Effector memory CD8-positive, alpha-beta T cell (primary cell): ENCODE measurements around the gene MCCD1.
"Not testable (repeated sequence)": the region's sequence is repeated elsewhere in the genome, so short reads cannot be mapped to it uniquely, and the experiment has no call there.

Experiments used
- ATAC-seq: fragments of 150-1000 bp; cut with Tn5 transposase; replicated peaks from 2 replicates; pipeline ENCODE4 v1.10.0; 2021; ENCODE audit warnings: mild to moderate bottlenecking, moderate library complexity
- DNase-seq, 3 experiments: peaks; one replicate each; pipeline ENCODE4 v3.0.0; 2021
- H3K27ac Mint-ChIP-seq, 2 donors: one replicate each; pipeline ENCODE4 v1.8.0; 2022; ENCODE audit warnings: mild to moderate bottlenecking in 2 of 2, mixed read lengths in 2 of 2, moderate library complexity in 2 of 2
- H3K27me3 Mint-ChIP-seq, 2 donors: one replicate each; pipeline ENCODE4 v1.8.0; 2022; ENCODE audit warnings: mixed read lengths in 2 of 2
- H3K36me3 Mint-ChIP-seq: one replicate; pipeline ENCODE4 v1.8.0; 2022; ENCODE audit warnings: mild to moderate bottlenecking, moderate library complexity, mixed read lengths; ENCODE audit not compliant: insufficient read depth
- H3K4me1 Mint-ChIP-seq, 2 donors: one replicate each; pipeline ENCODE4 v1.8.0; 2022; ENCODE audit warnings: low read depth in 2 of 2, mixed read lengths in 2 of 2
- H3K4me3 Mint-ChIP-seq, 2 donors: one replicate each; pipeline ENCODE4 v1.8.0; 2022; ENCODE audit warnings: mild to moderate bottlenecking in 2 of 2, mixed read lengths in 2 of 2, moderate library complexity in 2 of 2
- H3K9me3 Mint-ChIP-seq, 2 donors: one replicate each; pipeline ENCODE4 v1.8.0; 2022; ENCODE audit warnings: mixed read lengths in 2 of 2

Gene MCCD1

DNA sequence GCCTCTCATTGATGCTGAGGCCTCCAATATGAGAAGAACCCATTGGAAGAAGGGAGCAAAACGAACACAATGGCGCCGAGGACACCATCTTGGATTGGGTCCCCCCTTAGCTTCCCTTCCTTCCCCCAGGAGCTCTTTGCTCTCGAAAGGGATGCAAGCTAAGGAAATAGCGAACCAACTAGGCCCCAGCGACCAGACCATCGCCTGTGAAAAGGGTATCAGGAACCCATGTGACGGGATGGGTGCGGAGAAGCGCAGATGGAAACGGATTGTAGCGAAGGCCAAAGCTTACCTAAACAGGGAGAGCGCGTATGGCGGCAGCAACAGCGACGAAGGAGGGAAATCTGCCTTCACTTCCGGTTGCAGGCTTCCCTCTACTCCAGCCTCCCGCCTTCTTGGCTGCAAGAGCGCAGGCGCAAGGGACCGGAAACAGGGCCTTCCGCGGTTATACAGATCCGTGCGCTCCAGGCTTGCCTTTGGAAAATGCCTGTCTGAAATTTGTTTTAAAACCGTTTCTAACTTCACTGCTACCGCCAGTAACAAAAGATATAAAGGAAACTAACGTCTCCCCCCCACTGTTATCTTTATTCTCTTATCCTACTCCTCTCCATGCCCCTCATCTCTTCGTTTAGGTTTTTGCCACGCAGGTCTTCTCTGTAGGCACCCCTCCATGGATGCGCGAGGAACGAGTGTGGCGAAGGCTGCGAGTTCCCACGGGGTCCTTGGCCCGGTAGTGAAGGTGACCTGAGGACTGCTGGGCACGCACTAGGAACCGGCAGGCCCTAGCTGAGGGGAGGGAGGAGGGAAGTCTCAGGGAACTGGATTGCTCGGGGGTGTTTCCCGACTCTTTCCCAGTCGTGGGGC lies 13.1 kb downstream of the MCCD1 start, which contains the start of gene DDX39B:
DDX39B (minus strand) TSS at position 346 of the 864 bp plus-strand sequence. CDS start 1,471 bp downstream, outside the sequence.
- H3K9me3 Mint-ChIP-seq = no peaks in the 10 kb centered on the region
- peak within 1 kb of the TSS; percentile 94 to 98 for H3K4me3 Mint-ChIP-seq
- peaks cover 59% of the 10 kb centered on the region for H3K36me3 Mint-ChIP-seq
- DNase-seq = peak; percentile 86 to 90 (median 88)
- peaks cover 39 to 41% of the 10 kb centered on the region in 2 donors for H3K4me1 Mint-ChIP-seq
- H3K27ac Mint-ChIP-seq = peak within 1 kb of the TSS; percentile 99
- H3K27me3 Mint-ChIP-seq = no peaks in the 10 kb centered on the region
- peak; percentile 73 for ATAC-seq

DNA sequence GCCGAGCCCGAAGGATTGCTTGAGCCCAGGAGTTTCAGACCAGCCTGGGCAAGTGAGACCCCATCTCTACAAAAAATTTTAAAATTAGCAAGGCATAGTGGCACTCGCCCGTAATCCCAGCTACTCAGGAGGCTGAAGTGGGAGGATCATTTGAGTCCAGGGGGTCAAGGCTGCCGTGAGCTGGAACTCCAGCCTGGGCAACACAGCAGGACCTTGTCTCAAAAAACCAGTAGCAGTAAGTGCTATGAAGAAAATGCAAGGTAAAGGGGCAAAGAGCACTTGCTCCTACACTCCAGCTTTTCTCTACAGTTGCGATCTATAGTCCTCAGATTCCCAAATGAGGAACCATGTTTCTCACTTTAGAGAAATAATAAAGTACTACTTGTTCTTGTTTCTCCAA lies 14.9 kb downstream of the MCCD1 start:
- peaks cover 41 to 44% of the 10 kb centered on the region in 2 donors for H3K4me1 Mint-ChIP-seq
- no peaks in the 10 kb centered on the region for H3K9me3 Mint-ChIP-seq
- H3K27me3 Mint-ChIP-seq = no peaks in the 10 kb centered on the region
- H3K36me3 Mint-ChIP-seq = peaks cover 41% of the 10 kb centered on the region
- no peak for ATAC-seq
- no peak for DNase-seq
- no peak overlapping the region for H3K27ac Mint-ChIP-seq
- H3K4me3 Mint-ChIP-seq = no peak overlapping the region

DNA sequence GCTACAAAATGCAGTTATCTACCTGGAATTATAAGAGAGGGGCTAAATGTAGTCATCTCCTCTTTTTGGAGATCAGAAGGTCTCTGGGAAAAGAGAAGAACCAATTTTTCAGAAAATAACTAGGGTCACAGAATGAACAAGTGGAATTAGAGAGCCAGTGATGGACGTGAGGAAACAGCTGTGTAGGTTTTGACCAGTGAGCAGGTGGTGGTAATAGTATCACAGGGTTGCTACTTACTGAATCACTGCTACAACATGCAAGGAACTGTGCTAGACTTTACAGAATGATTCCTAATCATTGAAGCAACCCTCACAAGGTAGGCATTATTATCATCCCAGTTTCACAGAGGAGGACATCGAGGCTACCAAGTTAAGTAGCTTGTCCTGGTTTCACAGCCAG lies 15.9 kb downstream of the MCCD1 start:
- Mint-ChIP-seq H3K27ac (no peak overlapping the region), H3K27me3 (no peaks in the 10 kb centered on the region), H3K9me3 (no peaks in the 10 kb centered on the region), H3K36me3 (peaks cover 31% of the 10 kb centered on the region), H3K4me3 (no peak overlapping the region), H3K4me1 (peaks cover 30 to 34% of the 10 kb centered on the region in 2 donors)
- DNase-seq (no peak), ATAC-seq (no peak)

DNA sequence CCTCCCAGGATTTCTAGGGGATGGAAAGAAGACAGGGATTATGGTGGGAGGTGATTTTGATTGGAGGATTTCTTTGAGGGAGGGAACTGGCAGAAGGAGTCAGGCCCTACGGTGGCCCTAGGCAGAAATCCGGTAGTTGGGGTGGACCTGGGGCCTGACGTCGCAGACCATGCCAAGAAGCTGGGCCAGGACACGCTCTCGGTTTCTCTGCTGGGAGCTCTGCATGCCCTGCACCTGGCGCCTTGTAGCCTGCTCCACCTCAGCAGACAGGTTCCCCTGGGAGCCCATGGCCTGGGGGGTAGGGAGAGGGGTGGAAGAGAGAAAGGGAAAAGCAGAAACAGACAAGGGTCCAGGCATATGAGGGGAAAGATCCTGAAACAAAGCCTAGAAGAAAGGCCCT lies 16.5 kb downstream of the MCCD1 start:
- Mint-ChIP-seq H3K4me3 (no peak overlapping the region), H3K4me1 (peaks cover 24 to 28% of the 10 kb centered on the region in 2 donors), H3K27me3 (no peaks in the 10 kb centered on the region), H3K27ac (no peak overlapping the region), H3K36me3 (peaks cover 25% of the 10 kb centered on the region), H3K9me3 (no peaks in the 10 kb centered on the region)
- DNase-seq = no peak
- no peak for ATAC-seq

DNA sequence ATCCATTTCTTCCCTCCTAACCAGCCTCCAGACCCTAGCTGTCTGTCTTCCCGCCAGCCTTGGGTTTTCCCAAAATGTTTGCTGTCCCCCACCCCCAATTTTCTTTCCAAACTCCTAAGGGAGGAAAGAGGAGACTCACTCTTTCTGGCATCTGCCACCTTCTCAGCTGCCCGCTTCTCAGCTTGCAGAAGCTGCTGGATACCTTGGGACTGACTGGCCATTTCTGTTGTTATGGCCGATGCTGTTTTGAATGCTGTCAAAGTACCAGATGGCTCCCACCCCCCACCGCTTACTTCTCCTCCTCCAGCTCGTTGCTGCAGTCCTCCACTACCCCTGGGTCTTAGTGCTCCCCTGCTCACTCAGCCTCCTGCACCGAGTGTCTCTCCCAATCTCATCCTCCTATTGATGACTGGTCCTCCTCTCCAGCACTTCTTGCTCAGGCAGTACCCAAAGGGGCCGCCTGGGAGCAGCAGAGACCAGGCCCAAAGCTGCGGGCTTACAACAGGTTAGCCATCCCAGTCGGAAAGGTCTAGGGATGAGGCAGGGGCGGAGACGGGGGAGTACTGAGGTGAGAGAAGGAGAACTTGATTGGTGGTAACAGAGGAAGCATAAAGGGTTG lies 17.7 kb downstream of the MCCD1 start, which contains the start of gene ATP6V1G2:
ATP6V1G2 (minus strand) TSS at position 270 of the 619 bp plus-strand sequence; CDS start at position 221, 49 bp downstream.
- Mint-ChIP-seq H3K4me3 (peak within 1 kb of the TSS; percentile 89), H3K9me3 (no peaks in the 10 kb centered on the region), H3K36me3 (peaks cover 15% of the 10 kb centered on the region), H3K27me3 (no peaks in the 10 kb centered on the region), H3K4me1 (peaks cover 17 to 23% of the 10 kb centered on the region in 2 donors), H3K27ac (peak within 1 kb of the TSS; percentile 91 to 96)
- DNase-seq (peak; percentile 72 to 87 (median 77)), ATAC-seq (peak; percentile 52)

DNA sequence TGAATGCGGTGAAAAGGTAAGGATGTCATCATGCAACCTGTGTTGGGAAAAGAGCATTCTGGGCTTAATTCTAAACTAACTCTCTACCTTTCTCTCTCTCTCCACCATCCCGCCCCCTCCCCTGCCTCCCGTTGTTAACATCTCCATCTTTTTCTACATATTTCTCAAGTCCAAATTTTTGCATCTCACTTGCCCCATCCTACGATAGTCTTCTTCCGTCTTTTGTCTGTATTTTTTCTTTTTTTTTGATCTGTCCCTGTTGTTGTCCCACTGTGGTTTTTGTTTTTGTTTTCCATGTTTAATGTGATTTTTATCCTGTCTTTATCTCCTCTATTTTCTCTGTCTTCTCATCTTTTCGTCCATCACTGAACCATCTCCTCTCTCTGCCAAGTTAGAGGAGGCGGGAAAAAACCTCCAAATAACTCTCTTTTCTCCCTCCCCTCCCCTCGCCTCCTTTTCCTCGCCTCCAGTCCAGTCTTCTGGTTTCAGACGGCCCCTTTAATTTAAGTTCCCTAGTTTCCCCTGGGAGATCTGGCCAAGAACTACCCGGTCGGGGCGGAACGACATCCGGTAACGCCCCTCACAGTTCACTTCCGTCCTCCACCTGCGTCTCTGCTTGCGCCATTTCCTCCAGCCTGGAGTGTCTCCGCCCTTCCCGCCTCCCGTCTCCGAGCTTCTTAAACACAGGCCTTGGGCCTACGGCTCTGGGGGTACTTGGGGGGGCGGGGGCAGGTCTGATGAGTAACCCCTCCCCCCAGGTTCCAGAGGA lies 18.4 kb downstream of the MCCD1 start, which contains the start of gene NFKBIL1:
NFKBIL1 (plus strand) TSS at position 651 of the 769 bp plus-strand sequence; CDS start at position 738, 87 bp downstream.
- Mint-ChIP-seq H3K4me3 (peak within 1 kb of the TSS; percentile 89), H3K27me3 (no peaks in the 10 kb centered on the region), H3K9me3 (no peaks in the 10 kb centered on the region), H3K27ac (peak within 1 kb of the TSS; percentile 91 to 96), H3K4me1 (peaks cover 16 to 24% of the 10 kb centered on the region in 2 donors), H3K36me3 (peaks cover 9% of the 10 kb centered on the region)
- ATAC-seq (peak; percentile 86), DNase-seq (peak; percentile 76 to 77 (median 77))

DNA sequence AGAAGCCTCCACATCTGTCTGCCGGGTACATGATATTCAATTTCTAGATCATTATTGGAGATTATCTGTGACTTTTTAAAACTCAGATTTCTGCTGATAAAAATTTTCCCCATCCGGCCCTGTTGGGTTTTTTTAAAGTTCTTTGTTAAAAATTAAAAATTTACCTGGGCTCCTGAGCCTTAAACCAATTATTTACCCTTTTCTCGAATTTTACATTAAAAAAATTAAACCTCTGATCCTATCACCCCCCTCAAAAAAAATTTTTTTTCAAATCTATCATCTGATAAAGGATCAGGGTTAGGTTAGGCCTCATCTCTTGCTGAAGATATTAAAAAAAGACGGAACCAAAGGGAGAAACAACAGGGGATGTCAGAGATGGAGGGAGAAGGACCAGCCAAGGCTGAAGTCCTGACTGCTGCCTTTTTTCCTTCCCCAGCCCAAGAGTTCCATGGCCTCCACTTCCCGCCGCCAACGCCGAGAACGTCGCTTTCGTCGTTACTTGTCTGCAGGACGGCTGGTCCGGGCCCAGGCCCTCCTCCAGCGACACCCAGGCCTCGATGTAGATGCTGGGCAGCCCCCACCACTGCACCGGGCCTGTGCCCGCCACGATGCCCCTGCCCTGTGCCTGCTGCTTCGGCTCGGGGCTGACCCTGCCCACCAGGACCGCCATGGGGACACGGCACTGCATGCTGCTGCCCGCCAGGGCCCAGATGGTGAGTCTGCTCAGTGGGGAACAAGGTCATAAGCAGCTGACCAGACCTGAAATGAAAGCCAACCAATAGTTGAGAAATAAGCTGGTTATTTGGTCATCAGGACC lies 19.2 kb downstream of the MCCD1 start:
- H3K4me3 Mint-ChIP-seq = peak overlapping the region; percentile 89
- peaks cover 12% of the 10 kb centered on the region for H3K36me3 Mint-ChIP-seq
- H3K27ac Mint-ChIP-seq = peak overlapping the region; percentile 91 to 96
- DNase-seq (no peak), ATAC-seq (no peak)
- no peaks in the 10 kb centered on the region for H3K9me3 Mint-ChIP-seq
- no peaks in the 10 kb centered on the region for H3K27me3 Mint-ChIP-seq
- H3K4me1 Mint-ChIP-seq = peaks cover 16 to 24% of the 10 kb centered on the region in 2 donors

DNA sequence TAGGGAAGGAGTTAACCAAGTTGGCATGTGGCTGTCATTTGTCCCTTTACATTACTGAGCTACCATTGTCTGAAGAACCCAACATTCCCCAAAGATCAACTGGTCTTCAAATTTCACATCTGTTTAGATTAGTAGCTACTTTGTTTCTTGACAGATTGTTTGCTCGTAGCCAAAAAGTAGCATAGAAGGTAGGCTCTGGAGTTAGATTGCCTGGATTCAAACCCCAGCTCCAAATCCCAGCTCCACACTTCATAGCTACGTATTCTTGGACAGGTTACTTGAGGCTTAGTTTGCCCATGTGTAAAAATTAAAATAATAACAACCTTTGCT lies 19.7 kb downstream of the MCCD1 start:
- ATAC-seq = no peak
- Mint-ChIP-seq H3K27ac (peak overlapping the region in 1 of 2 donors; percentile 96), H3K4me3 (peak overlapping the region; percentile 89), H3K9me3 (no peaks in the 10 kb centered on the region), H3K4me1 (peaks cover 16 to 24% of the 10 kb centered on the region in 2 donors), H3K36me3 (peaks cover 13% of the 10 kb centered on the region), H3K27me3 (no peaks in the 10 kb centered on the region)
- no peak for DNase-seq

DNA sequence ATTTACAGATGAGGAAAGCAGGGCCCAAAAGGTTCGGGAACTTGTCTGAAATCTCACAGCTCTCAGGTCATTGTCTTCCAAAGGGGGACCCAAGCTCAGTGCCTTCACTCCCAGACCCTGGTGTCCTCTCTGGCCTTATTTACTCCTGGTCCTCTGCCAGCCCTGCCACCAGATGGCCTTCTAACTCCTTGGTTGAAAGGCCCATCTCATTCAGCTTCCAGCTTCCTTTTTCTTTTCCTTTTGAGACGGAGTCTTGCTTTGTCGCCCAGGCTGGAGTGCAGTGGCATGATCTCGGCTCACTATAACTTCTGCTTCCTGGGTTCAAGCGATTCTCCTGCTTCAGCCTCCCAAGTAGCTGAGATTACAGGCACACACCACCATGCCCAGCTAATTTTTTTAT lies 22.6 kb downstream of the MCCD1 start:
- H3K27ac Mint-ChIP-seq, H3K9me3 Mint-ChIP-seq, H3K27me3 Mint-ChIP-seq, H3K4me3 Mint-ChIP-seq: not testable (repeated sequence)
- H3K36me3 Mint-ChIP-seq = peaks cover 16% of the 10 kb centered on the region
- DNase-seq (peak; percentile 57 to 65 (median 58)), ATAC-seq (peak; percentile 12)
- peaks cover 19 to 28% of the 10 kb centered on the region in 2 donors for H3K4me1 Mint-ChIP-seq

DNA sequence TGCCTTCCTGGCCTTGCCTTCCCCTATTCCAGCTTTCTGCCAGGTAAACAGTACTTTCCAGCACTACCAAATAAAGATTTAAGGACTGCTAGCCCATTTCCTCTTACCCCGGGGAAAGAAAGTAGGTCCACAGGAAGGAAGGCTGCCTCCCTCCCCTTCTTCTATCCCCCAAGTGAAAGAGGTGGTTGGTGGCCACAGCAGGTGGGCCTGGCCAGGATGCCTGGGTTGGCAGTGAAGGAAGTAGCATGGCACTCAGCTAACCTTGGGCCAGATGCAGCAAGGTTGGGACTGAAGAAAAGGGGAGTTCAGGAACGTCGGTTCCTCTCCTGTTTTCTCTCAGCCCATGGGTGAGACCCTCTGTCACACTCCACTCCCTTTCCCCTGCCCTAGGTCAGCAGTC lies 27.5 kb downstream of the MCCD1 start:
- Mint-ChIP-seq H3K27ac (peak overlapping the region in 1 of 2 donors; percentile 69), H3K4me1 (peaks cover 41 to 47% of the 10 kb centered on the region in 2 donors), H3K9me3 (no peaks in the 10 kb centered on the region), H3K36me3 (peaks cover 38% of the 10 kb centered on the region), H3K27me3 (no peaks in the 10 kb centered on the region), H3K4me3 (peak overlapping the region; percentile 8 to 54)
- ATAC-seq = peak; percentile 45
- no peak for DNase-seq

DNA sequence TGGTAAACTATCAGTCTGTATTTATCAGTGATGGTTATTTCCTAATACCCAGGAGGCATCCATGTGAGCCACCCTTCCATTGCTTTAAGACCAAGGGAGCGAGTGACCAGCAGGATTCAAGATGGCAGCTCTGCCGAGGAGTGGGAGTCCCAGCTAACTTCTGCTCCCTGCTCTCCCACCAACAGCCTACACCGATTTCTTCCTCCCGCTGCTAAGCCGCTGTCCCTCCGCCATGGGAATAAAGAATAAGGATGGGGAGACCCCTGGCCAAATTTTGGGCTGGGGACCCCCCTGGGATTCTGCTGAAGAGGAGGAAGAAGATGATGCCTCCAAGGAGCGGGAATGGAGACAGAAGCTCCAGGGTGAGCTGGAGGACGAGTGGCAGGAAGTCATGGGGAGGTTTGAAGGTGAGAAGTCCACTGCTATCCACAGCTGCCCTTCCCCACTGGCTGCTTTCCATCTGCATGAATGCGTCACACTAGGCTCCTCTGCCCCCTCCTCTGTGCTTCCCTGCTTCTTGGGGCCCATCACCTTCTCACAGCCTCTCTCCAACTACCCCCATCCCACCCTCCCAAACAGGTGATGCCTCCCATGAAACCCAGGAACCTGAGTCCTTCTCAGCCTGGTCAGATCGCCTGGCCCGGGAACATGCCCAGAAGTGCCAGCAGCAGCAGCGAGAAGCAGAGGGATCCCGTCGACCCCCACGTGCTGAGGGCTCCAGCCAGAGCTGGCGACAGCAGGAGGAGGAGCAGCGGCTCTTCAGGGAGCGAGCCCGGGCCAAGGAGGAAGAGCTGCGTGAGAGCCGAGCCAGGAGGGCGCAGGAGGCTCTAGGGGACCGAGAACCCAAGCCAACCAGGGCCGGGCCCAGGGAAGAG lies 28.9 kb downstream of the MCCD1 start:
- Mint-ChIP-seq H3K27me3 (no peaks in the 10 kb centered on the region), H3K4me3 (peak overlapping the region; percentile 86 to 95), H3K27ac (peak overlapping the region; percentile 95 to 98), H3K36me3 (peaks cover 35% of the 10 kb centered on the region), H3K4me1 (peaks cover 46 to 51% of the 10 kb centered on the region in 2 donors), H3K9me3 (no peaks in the 10 kb centered on the region)
- no peak for DNase-seq
- ATAC-seq = no peak

DNA sequence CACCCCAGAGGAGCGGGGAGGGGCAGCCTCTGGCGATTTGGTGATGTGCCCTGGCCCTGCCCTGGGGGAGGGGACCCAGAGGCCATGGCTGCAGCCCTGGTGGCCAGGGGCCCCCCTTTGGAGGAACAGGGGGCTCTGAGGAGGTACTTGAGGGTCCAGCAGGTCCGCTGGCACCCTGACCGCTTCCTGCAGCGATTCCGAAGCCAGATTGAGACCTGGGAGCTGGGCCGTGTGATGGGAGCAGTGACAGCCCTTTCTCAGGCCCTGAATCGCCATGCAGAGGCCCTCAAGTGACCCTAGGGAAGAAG lies 29.5 kb downstream of the MCCD1 start:
- H3K9me3 Mint-ChIP-seq = no peaks in the 10 kb centered on the region
- ATAC-seq (no peak), DNase-seq (no peak)
- peaks cover 36% of the 10 kb centered on the region for H3K36me3 Mint-ChIP-seq
- peak overlapping the region; percentile 95 to 98 for H3K27ac Mint-ChIP-seq
- H3K4me1 Mint-ChIP-seq = peaks cover 46 to 56% of the 10 kb centered on the region in 2 donors
- H3K27me3 Mint-ChIP-seq = no peaks in the 10 kb centered on the region
- peak overlapping the region; percentile 86 to 95 for H3K4me3 Mint-ChIP-seq
